Endothelial cell of umbilical vein (primary cell): ENCODE results near the gene RPP30. TPM values are rescaled to one million over a fixed set of nuclear protein-coding genes. Genes with fewer than 3 reads are reported as not detected.

ENCODE experiments used
- BruUV-seq: library from RNA; stranded (reverse); fragments of 400-500 nt; replicated peaks from 2 replicates; lab custom pipeline; 2021; lab: Mats Ljungman, UMichigan
- CTCF ChIA-PET: fragments of 300-600, 350-600 bp; sonication (Branson Sonifier 250); formaldehyde crosslinking; loops from one replicate; lab custom pipeline; 2021; ENCODE audit warnings: antibody characterized with exemption, inconsistent platforms; lab: Charles Lee
- POLR2A ChIA-PET: fragments of 300-600, 350-600 bp; sonication (Branson Sonifier 250); formaldehyde crosslinking; loops from one replicate; lab custom pipeline; 2021; ENCODE audit warnings: antibody characterized with exemption, inconsistent platforms; lab: Charles Lee
- DNase-seq: peaks from one replicate; pipeline ENCODE4 v3.0.0-alpha.2; 2011; ENCODE audit warnings: low read depth, low spot score
- FAIRE-seq: peaks from 2 replicates; lab custom pipeline; 2011; peaks lifted over from hg19 to GRCh38; lab: Jason Lieb, UNC
- H2AFZ ChIP-seq: 2 replicates; pipeline ENCODE4 v1.6.0; 2012; ENCODE audit warnings: low read depth, low read length, control low read depth, inconsistent platforms
- H3K27ac ChIP-seq: 2 replicates; pipeline ENCODE4 v1.5.1; 2011; ENCODE audit warnings: low read depth, mild to moderate bottlenecking, control low read depth, low read length, moderate library complexity; ENCODE audit not compliant: insufficient read depth
- H3K27me3 ChIP-seq, 2 experiments: 2 replicates each; pipeline versions ENCODE4 v1.6.0 to v1.6.1; 2011; ENCODE audit warnings: low read length in 2 of 2, mixed read lengths in 1 of 2; ENCODE audit not compliant: control insufficient read depth in 2 of 2, insufficient read depth in 2 of 2
- H3K36me3 ChIP-seq, 2 experiments: 2 replicates in 1 of 2; 3 replicates in 1 of 2; pipeline ENCODE4 v1.5.1; 2011; ENCODE audit warnings: low read length in 2 of 2, mild to moderate bottlenecking in 1 of 2, moderate library complexity in 1 of 2; ENCODE audit not compliant: control insufficient read depth in 2 of 2, insufficient read depth in 2 of 2; ENCODE audit errors: extremely low read depth in 1 of 2
- H3K4me1 ChIP-seq: 3 replicates; pipeline ENCODE4 v1.5.1; 2011; ENCODE audit warnings: mild to moderate bottlenecking, low read length; ENCODE audit not compliant: control insufficient read depth, insufficient read depth; ENCODE audit errors: extremely low read depth
- H3K4me2 ChIP-seq: 2 replicates; pipeline ENCODE4 v1.6.1; 2011; ENCODE audit warnings: low read length, control low read depth, mixed read lengths; ENCODE audit not compliant: insufficient read depth
- H3K4me3 ChIP-seq, 3 experiments: fragments of 200-600 bp in 1 of 3; sonication (generic), shearing (Covaris generic) in 1 of 3; replicated peaks in 1 of 3; 2 replicates each; pipeline ENCODE4 v1.5.1; 2011 to 2016; ENCODE audit warnings: control low read depth in 3 of 3, low read length in 3 of 3, mild to moderate bottlenecking in 2 of 3, inconsistent platforms in 1 of 3, low read depth in 1 of 3, moderate library complexity in 1 of 3; ENCODE audit not compliant: insufficient read depth in 1 of 3
- H3K79me2 ChIP-seq: 2 replicates; pipeline ENCODE4 v1.6.0; 2012; ENCODE audit warnings: low read length, inconsistent platforms; ENCODE audit not compliant: control insufficient read depth, insufficient read depth
- H3K9ac ChIP-seq: replicated peaks from 2 replicates; pipeline ENCODE3; 2011; ENCODE audit warnings: low read length, control low read depth; ENCODE audit not compliant: insufficient read depth; ENCODE audit errors: extremely low read depth
- H3K9me1 ChIP-seq: replicated peaks from 3 replicates; pipeline ENCODE4 v1.6.0; 2011; ENCODE audit warnings: mild to moderate bottlenecking, low read length; ENCODE audit not compliant: control insufficient read depth, insufficient read depth; ENCODE audit errors: extremely low read depth
- H3K9me3 ChIP-seq: replicated peaks from 2 replicates; pipeline ENCODE4 v1.5.1; 2012; ENCODE audit warnings: low read length, inconsistent platforms; ENCODE audit not compliant: control insufficient read depth, insufficient read depth
- H4K20me1 ChIP-seq: replicated peaks from 2 replicates; pipeline ENCODE3; 2011; ENCODE audit warnings: mild to moderate bottlenecking, low read length; ENCODE audit not compliant: control insufficient read depth, insufficient read depth; ENCODE audit errors: extremely low read depth
- CTCF ChIP-seq, 2 donors: IDR thresholded peaks; 1 replicate in 1 of 2; 2 replicates in 1 of 2; pipeline ENCODE4 v1.5.1; 2011; ENCODE audit warnings: low read length in 2 of 2, mild to moderate bottlenecking in 2 of 2, moderate library complexity in 2 of 2, control low read depth in 1 of 2, inconsistent platforms in 1 of 2, low read depth in 1 of 2; ENCODE audit not compliant: insufficient read depth in 1 of 2; ENCODE audit errors: extremely low read depth in 1 of 2
- EZH2 ChIP-seq: IDR thresholded peaks from 2 replicates; pipeline ENCODE4 v1.6.1; 2012; ENCODE audit warnings: borderline replicate concordance, low read depth, mild to moderate bottlenecking, moderate library complexity, low read length, inconsistent platforms; ENCODE audit not compliant: severe bottlenecking
- FOS ChIP-seq: IDR thresholded peaks from 2 replicates; pipeline ENCODE4 v1.6.1; 2011; ENCODE audit warnings: mild to moderate bottlenecking, low read length, moderate library complexity, borderline replicate concordance; ENCODE audit not compliant: insufficient read depth
- GATA2 ChIP-seq: IDR thresholded peaks from 2 replicates; pipeline ENCODE4 v1.7.0; 2011; ENCODE audit warnings: low read depth, mild to moderate bottlenecking, moderate library complexity, mixed read lengths, low read length; ENCODE audit not compliant: insufficient read length, insufficient read depth
- JUN ChIP-seq: IDR thresholded peaks from 2 replicates; pipeline ENCODE4 v1.6.1; 2011; ENCODE audit warnings: borderline replicate concordance, low read depth; ENCODE audit not compliant: insufficient read length, insufficient read depth
- MAX ChIP-seq: IDR thresholded peaks from 2 replicates; pipeline ENCODE4 v1.6.1; 2011; ENCODE audit not compliant: insufficient read depth, insufficient read length
- MYC ChIP-seq: IDR thresholded peaks from one replicate; pipeline ENCODE4 v1.6.1; 2011; ENCODE audit warnings: mild to moderate bottlenecking, low read depth, low read length
- POLR2A ChIP-seq: IDR thresholded peaks from 2 replicates; pipeline ENCODE4 v1.6.1; 2012; ENCODE audit warnings: low read depth, mild to moderate bottlenecking, control low read depth, low read length
- POLR2AphosphoS5 ChIP-seq: IDR thresholded peaks from 2 replicates; pipeline ENCODE4 v1.6.1; 2012; ENCODE audit warnings: low read depth, mild to moderate bottlenecking, control low read depth, low read length, moderate library complexity; ENCODE audit not compliant: insufficient read depth
- dilution Hi-C: fragments of 300-500 bp; cut with MboI; formaldehyde crosslinking; loops from one replicate; pipeline ENCODE4 v1.15.0; 2019; ENCODE audit warnings: low sequenced_read_pairs; ENCODE audit not compliant: extremely low pct_ligation_motif_present
- intact Hi-C: fragments of 100-400 bp; cut with micrococcal nuclease; formaldehyde crosslinking; loops from one replicate; pipeline ENCODE4 v1.10.0; 2022
- polyA plus RNA-seq, 4 experiments: library from polyadenylated mRNA; depleted of rRNA in 3 of 4; stranded (reverse) in 3 of 4; unstranded in 1 of 4; fragments of >200 nt; gene quantifications; 2 replicates each; pipeline versions ENCODE4 v1.2.1 to v1.2.3, GENCODE V29; 2011 to 2012; ENCODE audit warnings: missing spikeins in 1 of 4
- total RNA-seq: library from RNA; stranded (reverse); gene quantifications from 2 replicates; pipeline ENCODE4 v1.2.3, GENCODE V29; 2021

The RPP30 gene
- total and polyA plus RNA-seq, 2 donors (not counting 3 experiments of a cell fraction or from before 2014, with no cell fraction given): 21.1 to 47.8 TPM

- no peak overlapping the region for H3K9ac ChIP-seq
- no peaks in the 10 kb centered on the region for H4K20me1 ChIP-seq
- H2AFZ ChIP-seq: no peak overlapping the region
- TF ChIP-seq CTCF (IDR thresholded peaks at IDR 0.05; ENCODE audit: extremely low read depth in 1 of 2, insufficient read depth in 1 of 2, low read depth in 1 of 2, low read length in 2 of 2) (no peak), POLR2A (no peak), FOS (no peak), EZH2 (no peak)
- dilution Hi-C loops: loop anchor here (25.0 kb wide), 1 partner anchor 374 kb away; no protein-coding TSS in a partner anchor
- H3K9me1 ChIP-seq: no peaks in the 10 kb centered on the region
- intact Hi-C loops: no loop called here
- H3K4me3 ChIP-seq: no peak overlapping the region
- no peak for DNase-seq
- ChIA-PET POLR2A (no interaction called here), CTCF (interaction anchor here (1.3 to 1.6 kb wide), 2 partner anchors 9 to 24 kb away, joined by 4 to 5 read pairs; no protein-coding TSS in a partner anchor)
- no peaks in the 10 kb centered on the region for H3K9me3 ChIP-seq
- no peaks in the 10 kb centered on the region for H3K79me2 ChIP-seq
- H3K27ac ChIP-seq: no peak overlapping the region
- FAIRE-seq: no peak
- no peaks in the 10 kb centered on the region for H3K27me3 ChIP-seq
- no peak overlapping the region for H3K4me2 ChIP-seq
- no TSS peak for BruUV-seq
- no peaks in the 10 kb centered on the region for H3K4me1 ChIP-seq
- H3K36me3 ChIP-seq: peaks cover 4 to 14% of the 10 kb centered on the region in 2 experiments
Measured at GRCh38 chr10:90888387-90888786, 16.6 kb downstream of the RPP30 start.

GRCh38 chr10:90889636-90890035 lies 17.9 kb downstream of the RPP30 start:
- no peak overlapping the region for H3K9ac ChIP-seq
- dilution Hi-C loops: loop anchor here (25.0 kb wide), 1 partner anchor 373 kb away; no protein-coding TSS in a partner anchor
- H3K27me3 ChIP-seq: no peaks in the 10 kb centered on the region
- no peaks in the 10 kb centered on the region for H3K79me2 ChIP-seq
- no peak overlapping the region for H3K27ac ChIP-seq
- H3K4me3 ChIP-seq: no peak overlapping the region
- no peaks in the 10 kb centered on the region for H3K4me1 ChIP-seq
- no peaks in the 10 kb centered on the region for H3K9me3 ChIP-seq
- no peaks in the 10 kb centered on the region for H3K9me1 ChIP-seq
- H3K4me2 ChIP-seq: no peak overlapping the region
- TF ChIP-seq POLR2AphosphoS5: no peak
- no peak for TF ChIP-seq CTCF (IDR thresholded peaks at IDR 0.05; ENCODE audit: extremely low read depth in 1 of 2, insufficient read depth in 1 of 2, low read depth in 1 of 2, low read length in 2 of 2)
- no peak for TF ChIP-seq EZH2
- TF ChIP-seq JUN: no peak
- TF ChIP-seq FOS: no peak
- no peak for TF ChIP-seq MYC
- no peak for TF ChIP-seq GATA2
- TF ChIP-seq MAX: no peak
- TF ChIP-seq POLR2A: no peak
- no peaks in the 10 kb centered on the region for H4K20me1 ChIP-seq
- BruUV-seq: no TSS peak
- H2AFZ ChIP-seq: no peak overlapping the region
- POLR2A ChIA-PET: no interaction called here
- intact Hi-C loops: no loop called here
- FAIRE-seq: no peak
- H3K36me3 ChIP-seq: peaks cover 5 to 14% of the 10 kb centered on the region in 2 experiments
- DNase-seq: no peak
- CTCF ChIA-PET: interaction anchor here (0.6 to 1.6 kb wide), 4 partner anchors 10 to 361 kb away, joined by 3 to 6 read pairs (median 4); no protein-coding TSS in a partner anchor
